RPMI7951 (cell line): ENCODE measurements around the gene GNG2. TPM values are rescaled to one million over a fixed set of nuclear protein-coding genes. Genes with fewer than 3 reads are reported as not detected.

Experiments
- DNase-seq: peaks from one replicate; pipeline ENCODE4 v3.0.0-alpha.2; 2012; ENCODE audit warnings: low read depth
- total RNA-seq: library from RNA; depleted of rRNA; stranded (reverse); fragments of >200 nt; shearing (Covaris generic); gene quantifications from 2 replicates; pipeline ENCODE4 v1.2.3, GENCODE V29; 2014

Gene GNG2
- total RNA-seq, 1 experiment from 2014 or later = 98.8 TPM

- no peak for DNase-seq
Measured at GRCh38 chr14:51939755-51940301, 79.4 kb downstream of the GNG2 start.

DNA sequence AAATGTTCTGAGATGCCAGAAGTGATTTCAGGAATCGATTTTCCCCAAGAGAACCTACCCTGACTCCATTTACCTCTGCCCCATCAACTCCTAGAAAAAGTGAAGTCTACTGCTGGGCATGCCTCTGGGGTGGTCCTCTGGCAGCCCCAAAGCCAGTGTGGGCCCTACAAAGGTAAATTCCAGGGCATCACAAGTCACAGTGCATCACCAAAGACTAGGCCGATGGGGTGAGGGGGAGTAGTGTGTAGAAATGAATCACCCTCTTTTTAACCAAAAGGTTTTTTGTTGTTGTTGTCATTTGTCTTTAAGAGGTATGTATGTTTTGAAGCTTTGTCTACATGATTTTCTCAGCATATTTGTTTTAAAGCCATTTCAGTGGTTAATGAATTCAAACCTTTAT, 82.6 kb downstream of the GNG2 start:
- DNase-seq = no peak

DNA sequence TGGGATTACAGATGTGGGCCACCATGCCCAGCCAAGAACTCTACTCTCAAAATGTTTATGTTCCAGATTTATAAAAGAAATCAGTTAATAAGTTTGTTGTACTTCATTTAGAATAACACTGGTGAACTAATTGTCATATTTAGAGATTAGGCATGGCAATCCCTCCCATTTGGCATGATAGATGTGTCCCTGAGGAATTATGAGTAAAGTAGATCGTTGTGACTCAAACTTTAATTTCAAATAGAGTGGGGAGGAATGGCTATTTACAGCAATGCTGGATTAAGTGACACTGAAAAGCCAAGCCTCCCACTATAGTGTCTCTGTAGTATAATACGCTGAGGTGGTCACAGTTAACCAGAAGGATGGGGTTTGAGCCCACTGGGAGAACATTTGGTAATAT, 89.6 kb downstream of the GNG2 start:
- no peak for DNase-seq

DNA sequence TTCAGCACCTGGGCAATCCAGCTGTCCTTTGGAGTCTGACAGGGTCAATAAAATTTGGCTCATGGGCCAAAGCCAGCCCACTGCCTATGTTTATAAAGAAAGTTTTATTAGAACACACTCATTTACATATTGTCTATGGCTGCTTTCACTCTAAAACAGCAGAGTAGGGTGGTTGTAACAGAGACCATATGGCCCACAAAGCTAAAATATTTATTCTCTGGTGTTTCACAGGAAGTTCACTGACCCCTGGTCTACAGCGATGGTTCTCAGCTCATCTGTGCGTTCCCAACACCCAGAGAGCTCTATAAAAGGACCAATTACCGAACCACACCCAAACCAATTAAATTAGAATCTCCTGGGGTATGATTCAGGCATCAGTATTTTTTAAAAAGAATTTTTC, 91.2 kb downstream of the GNG2 start:
- peak; percentile 29 for DNase-seq

DNA sequence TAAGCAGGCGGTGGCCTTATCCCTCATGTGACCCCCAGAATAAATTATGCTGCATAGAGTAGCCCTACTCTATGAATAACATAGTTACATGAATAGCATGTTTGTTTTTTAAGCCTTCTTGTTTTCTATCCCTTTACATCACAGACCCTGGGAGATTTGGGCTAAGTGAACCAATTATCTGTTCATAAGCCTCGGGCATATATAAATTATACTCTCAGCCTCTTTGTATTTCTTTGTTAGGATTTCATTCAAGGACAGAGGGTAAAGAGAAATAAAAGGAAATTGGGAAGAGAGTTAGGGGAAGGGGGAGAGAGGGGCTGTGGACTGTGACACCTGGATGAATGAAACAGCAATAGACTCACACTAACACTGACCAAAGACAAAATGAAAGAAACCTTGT, 93.6 kb downstream of the GNG2 start:
- no peak for DNase-seq

- peak; percentile 19 for DNase-seq
Measured at GRCh38 chr14:51954657-51955056, 94.2 kb downstream of the GNG2 start.

- peak; percentile 72 for DNase-seq
Measured at GRCh38 chr14:51957950-51958349, 97.5 kb downstream of the GNG2 start.

DNA sequence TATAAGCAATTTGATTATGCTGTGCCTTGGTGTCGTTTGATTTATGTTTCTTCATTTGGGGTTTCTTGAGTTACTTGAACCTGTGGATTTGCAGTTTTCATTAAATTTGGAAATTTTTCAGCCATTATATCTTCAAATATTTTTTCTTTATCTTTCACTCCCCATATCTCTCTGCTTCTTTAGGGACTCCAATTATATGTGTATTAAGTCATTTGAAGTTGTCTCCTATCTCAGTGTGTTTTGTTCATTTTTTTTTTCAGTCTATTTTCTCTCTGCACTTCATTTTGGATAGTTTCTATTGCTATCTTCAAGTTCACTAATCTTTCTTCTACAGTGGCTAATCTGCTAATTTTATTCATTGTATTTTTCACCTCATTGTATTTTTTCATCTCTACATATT, 99.5 kb downstream of the GNG2 start:
- no peak for DNase-seq

DNA sequence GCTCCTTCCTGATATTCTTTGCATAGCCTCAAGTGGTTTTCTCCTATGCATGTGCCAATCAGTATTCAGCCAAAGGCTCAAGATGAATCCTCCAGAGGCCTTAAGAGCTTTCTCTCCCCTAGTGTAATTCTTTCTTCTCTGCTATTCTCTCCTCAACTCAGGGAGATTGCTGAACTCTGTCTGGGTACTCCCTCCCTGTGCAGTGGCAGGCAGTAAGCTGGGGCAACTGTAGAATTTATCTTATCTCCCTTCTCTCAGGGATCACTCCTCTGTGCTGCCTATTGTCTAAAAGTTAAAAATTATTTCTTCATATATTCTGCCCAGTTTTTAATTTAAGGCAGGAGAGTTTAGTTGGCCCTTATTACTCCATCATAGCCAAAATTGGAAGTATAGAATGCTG, 100.5 kb downstream of the GNG2 start:
- DNase-seq = no peak

- peak; percentile 25 for DNase-seq
Measured at GRCh38 chr14:51962711-51963110, 102.3 kb downstream of the GNG2 start.

- peak; percentile 6 for DNase-seq
Measured at GRCh38 chr14:51963286-51963685, 102.9 kb downstream of the GNG2 start.

- no peak for DNase-seq
Measured at GRCh38 chr14:51967521-51967920, 107.1 kb downstream of the GNG2 start.

DNA sequence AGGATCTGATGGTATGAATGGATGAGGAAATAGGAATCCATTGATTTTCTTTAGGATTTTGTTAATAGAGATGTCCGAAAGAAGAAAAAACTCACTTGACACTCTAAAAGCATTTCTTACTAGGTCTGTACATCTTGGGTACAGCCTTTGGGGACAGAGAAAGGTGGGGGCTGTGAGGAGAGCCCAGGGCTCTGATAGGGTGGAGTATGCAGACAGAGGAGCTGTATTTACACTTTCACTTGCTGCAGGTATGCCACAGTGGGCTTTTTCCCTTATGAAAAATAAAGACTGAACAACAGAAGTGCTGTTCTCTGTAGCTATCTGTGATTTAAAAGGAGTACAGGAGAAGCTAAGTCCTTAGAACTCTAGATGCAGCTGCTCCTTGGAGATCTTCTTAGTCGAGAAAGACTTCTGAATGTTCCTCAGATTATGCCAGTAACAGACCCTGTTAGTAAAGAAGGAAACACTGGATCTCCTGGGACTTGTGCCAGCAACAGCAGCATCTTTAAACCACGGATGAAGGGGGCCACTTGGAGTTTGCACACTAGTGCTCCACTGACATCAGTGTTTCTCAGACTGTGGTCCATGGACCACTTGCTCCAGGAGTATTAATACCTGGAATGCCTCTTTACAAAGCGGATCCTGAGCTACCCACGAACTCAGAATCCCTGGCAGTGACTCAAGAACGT, 109.6 kb downstream of the GNG2 start:
- DNase-seq = no peak

GRCh38 chr14:51972566-51972965, 112.2 kb downstream of the GNG2 start:
- DNase-seq = no peak

GRCh38 chr14:51977075-51977474, 116.7 kb downstream of the GNG2 start:
- DNase-seq = no peak

GRCh38 chr14:51978681-51979085, 118.3 kb downstream of the GNG2 start:
- DNase-seq = no peak

DNA sequence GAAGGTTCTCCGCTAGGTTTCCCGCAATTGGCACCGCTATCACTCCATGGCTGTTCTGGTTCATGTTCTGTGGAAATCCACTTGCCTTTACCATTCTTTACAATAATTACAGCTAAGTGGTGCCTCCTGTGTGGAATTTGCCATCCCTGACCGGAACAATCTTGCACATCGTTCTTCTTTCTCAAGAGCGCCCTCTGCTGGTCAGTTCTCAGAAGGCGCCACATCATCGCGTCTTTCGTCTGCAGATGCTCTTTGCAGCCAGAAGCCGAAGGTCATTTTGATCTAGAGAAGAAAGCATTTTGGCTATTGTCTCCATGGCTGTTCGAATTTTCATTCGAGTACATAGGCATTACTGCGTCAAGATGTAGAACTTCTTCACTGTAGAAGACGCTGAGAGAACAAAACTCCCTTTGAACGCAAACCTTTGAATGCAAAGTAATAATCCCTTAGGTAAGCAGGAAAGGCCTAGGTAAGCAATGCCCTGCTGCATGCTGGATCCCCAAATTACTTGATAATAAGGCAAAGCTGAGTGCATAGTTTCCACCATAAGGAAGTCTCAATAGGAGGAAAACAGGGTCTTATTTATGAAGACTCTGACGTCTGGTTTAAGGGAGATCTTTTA, 118.8 kb downstream of the GNG2 start:
- peak; percentile 72 for DNase-seq

DNA sequence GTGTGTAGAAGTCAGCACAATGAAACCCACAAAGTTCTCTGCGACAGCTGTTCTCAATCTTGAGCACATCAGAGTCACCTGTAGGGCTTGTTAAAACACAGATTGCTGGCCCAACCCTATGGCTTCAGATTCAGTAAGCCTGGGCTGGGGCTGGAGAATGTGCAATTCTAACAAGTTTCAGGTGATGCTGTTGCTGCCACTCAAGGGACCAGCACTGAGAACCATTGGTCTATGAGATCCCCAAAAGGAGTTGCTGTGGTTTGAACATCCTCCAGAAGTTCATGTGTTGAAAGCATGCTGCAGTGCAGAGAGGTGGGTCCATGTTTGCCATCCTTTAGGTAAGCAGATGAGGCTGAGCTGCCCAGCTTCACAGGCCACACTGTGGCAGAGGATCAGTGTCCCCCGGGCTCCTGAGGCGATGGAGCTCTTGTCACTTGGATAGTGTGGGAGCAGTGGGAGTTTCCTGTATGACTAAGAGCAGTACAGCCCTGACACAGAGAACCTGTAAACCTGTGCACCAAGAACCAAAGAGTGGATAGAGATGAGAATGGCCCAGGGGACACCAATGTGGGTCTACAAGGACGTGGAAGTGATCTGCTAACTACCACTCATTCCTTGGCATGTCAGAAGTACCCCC, 120.9 kb downstream of the GNG2 start:
- no peak for DNase-seq

GRCh38 chr14:51988221-51988620, 127.8 kb downstream of the GNG2 start:
- no peak for DNase-seq

DNA sequence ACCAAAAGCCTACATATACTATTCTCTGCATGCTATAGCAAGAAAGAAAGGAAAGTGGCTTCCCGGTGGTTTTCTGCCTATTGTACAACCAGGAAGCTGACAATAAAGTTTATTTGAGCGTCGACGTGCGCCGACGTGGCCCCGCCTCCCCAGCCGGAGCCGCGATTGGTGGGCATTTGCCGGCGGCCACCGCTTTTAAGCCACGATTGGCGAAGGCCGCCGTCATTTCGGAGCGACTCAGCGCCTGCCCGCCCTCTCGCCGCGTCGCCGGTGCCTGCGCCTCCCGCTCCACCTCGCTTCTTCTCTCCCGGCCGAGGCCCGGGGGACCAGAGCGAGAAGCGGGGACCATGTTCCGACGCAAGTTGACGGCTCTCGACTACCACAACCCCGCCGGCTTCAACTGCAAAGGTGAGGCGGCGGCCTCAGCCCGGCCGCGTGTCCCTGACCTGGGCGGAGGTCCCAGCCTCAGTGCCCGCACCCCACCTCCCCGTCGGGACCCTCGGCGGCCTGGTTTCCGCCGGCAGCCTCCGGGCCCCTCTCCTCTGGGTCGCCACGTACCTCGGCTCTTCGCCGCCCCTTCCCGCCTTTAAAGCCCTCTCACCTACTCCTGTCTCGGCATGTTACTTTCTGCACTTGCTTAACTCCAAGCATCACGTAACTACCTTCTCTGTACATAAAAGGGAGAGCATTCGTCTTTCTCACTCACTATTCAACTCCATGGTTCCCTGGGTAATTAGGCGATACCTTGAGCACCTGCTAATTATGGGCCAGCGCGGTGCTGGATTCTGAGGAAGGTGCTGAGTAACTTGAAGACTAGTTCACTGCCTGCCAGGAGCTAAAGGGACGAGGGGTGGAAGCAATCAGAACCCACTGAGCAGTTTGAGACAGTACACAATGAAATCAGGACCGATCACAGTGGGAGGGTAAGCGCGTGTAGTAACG, 129.2 kb downstream of the GNG2 start, which contains the start of gene RTRAF:
Gene RTRAF (plus strand): TSS at position 254 of the 942 bp plus-strand sequence. CDS start 94 bp downstream, at position 348.
- peak; percentile 89 for DNase-seq

DNA sequence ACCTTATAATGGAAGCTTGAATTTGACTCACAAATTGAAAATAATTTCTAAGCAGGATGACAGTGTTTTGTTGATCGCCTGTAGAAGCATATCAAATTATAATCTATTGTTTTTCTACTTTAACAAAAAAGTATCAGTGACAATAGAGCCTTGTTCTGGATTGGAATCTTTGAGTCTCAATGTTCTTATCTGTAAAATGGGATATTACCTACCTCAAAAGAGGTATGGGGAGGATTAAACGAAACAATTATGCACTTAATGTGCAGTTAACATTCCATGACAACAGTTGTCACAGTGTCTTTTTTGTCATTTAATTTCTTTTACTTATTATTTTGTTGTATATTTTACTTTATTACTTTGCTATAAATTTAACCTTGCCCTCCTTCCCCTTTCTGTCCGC, 130.1 kb downstream of the GNG2 start:
- DNase-seq = no peak
